GM19023 (cell line): ENCODE data around the gene CYS1.

Source experiments
- ATAC-seq: cut with Tn5 transposase; IDR thresholded peaks from one replicate; pipeline ENCODE4 v1.9.1; 2021; ENCODE audit warnings: mild to moderate bottlenecking, moderate library complexity; ENCODE audit not compliant: unreplicated experiment

The CYS1 gene

DNA sequence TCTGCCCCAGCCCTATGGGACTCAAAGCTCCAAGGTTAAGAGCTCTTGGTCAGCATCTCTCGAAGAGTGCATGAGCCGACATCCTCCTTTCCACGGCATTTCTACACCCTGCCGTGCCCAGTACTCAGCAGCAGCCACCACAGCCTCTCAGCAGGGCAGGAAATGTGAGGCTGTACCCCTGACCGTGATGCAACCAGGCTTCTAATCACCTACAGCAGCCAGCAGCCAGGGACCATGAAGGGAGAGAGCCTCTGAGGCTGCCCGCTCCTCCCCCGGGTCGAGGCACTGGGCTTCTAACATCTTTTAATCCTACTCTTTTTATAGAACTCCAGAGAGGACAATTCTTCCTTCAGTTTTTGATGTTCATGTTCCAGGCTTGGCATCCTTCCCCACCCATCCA, 6.5 kb downstream of the CYS1 start:
- no peak for ATAC-seq

DNA sequence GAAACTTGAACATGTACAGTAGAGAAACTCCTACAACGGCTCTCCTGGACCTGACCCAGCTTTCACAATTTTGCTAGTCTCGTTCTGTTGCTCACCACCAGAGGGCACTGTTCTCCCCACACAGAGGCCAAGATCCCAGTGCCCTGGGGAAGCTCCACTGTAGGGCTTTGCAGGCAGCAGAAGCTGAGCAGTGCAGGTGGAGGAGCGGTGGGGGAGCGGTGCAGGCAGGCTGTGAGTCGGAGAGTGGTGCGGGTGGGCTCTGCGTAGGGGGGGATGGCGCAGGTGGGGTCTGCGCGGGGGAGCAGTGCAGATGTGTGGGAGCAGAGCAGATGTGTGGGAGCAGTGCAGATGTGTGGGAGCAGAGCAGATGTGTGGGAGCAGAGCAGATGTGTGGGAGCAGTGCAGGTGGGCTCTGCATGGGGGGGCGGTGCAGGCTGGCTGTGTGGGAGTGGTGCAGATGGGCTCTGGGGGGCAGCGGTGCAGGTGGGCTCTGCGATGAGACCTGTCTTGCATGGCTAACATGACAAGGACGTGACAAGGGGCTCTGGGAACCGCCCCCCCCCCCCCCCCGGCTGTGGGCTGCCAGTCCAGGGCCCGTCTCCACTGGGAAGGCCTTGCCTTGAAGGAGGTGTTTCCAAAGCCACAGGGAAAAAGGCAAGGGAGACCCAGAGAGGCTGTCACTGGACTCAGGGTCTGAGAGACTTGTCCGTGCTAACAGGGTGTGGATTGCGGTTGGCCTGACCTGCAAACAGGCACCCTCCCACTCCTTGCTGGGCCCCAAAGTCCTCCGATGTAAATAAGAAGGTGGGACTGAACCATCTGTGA, 7.3 kb downstream of the CYS1 start:
- ATAC-seq, result peak; percentile 86

DNA sequence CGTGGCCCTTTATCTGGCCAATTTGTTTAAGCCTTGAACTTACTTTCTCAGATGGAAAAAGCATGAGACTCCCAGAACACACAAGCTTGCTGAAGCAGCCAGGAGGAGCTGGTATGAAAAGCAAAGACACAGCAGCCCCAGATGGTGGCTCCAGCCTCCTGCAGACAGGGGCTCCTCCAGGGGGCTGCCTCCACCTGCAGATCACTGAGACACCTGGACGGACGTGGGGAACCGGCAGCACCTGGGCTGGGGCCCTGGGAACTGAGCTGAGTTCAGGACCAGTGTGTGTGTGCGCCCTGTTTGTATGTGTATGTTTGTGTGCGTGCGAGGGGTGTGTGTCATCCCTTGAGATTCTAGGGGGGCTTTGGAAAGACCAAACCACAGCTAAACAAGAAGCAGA, 8.6 kb downstream of the CYS1 start:
- no peak for ATAC-seq

DNA sequence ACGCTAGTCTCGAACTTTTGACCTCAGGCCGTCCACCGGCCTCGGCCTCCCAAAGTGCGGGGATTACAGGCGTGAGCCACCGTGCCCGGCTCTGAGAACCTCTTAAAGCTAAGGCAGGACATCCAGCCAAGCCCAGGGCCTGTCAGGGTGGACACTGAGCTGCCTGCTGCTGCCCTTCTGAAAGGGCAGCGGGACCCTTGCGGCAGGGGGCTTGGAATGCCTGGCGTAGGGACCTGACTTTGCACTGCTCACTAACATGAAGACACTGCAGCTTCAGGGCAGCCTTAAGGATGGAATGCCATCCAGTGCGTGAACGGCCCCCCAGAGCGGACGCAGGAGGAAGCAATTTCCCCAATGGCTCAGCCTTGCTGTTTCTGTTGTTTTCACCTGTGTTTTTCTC, 9.0 kb downstream of the CYS1 start:
- no peak for ATAC-seq

DNA sequence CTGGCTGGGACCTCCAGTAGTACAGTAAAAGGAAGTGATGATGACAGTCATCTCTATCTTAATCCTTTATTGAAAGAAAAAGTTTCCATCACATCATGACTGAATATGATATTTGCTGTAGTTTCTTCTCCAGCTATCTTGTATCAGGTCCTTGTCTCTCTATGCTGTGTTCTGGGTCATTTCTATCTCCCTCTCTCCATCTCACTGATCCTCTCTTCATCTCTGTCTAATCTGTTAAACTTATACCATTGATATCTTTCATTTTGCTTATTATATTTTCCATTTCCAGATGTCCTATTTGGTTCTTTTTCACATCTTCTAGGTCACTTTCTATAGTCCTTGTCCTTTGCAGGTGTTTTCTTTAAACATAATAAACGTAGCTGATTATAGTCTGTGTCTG, 12.3 kb downstream of the CYS1 start:
- no peak for ATAC-seq

DNA sequence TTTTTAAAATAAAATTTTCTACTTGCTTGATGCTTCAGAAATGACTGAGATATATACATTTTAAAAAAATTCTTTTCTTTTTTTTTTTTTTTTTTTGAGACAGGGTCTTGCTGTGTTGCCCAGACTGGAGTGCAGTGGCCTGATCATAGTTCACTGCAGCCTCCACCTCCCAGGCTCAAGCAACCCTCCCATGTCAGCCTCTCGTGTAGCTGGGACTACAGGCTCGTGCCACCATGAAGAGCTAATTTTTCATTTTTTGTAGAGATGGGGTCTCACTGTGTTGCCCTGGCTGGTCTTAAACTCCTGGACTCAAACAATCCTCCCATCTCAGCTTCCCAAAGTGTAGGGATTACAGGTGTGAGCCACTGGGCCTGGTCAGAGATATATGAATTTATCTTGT, 12.9 kb downstream of the CYS1 start:
- no peak for ATAC-seq

DNA sequence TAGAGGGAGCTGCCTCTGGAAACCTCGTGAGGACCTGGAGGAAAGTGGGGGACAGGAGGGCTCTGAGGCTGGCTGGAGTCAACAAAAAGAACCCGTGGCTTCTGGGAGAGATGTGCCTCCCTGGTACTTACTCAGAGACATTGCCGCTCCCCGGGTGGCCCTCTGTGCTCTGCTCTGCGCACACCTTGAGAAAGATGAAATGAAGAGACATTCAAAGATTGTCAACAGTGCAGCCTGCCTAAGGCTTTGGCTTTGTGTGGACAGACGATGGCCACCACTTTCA, 14.5 kb downstream of the CYS1 start:
- ATAC-seq, result no peak

DNA sequence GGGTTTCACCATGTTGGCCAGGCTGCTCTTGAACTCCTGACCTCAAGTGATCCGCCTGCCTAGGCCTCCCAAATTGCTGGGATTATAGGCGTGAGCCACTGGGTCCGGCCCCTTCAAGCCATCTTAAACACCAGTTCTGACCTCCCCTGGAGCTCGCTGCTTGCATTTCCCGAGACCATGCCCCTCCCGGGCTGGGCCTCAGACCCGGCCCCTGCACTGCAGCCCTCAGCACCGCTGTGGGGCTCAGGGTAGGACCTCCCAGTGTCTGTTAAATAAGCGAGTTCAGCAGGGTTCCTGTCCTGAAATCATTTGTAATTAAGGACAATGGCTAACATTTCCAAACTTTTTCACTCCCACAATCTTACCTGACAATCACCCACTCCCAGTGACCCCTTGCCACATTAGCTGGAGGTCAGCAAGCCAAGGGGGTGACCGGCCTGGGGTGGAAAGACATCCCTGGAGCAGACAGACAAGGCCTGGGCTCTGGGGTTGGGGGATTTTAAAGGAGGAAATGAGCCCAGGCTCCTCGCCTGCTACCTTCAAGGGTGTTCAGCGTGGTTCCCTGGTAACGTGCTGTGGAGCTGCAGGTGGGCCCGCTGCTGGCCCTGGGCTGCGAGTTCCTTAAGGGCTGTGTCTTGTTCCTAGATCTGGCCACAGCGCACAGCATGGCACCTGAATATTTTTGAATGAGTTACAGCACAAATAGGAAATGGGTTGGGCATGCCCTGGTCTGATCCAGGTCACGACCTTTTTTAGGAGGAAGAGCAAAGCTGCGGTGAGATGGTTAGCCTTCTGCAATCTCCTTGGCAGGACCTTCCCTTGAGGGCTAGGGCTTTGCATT, 15.1 kb downstream of the CYS1 start:
- ATAC-seq, result no peak

DNA sequence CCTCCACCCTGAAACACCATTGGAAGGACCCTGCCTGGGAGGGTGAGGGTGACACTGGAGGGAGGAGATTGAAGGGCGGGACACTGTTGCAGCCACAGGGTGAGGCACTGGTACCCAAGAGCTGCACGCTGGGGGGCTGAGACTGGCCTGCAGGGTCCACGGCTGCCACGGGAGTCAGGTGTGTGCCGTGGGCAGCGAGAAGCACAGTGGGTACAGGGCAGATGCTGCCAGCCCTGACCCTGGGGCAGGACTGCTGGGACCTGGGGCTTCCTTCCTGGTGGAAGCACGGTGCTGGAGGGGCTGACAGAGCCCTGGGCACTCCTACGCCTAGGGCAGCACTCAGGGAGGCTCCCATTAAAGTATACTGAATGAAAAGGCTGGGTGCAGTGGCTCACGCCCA, 16.6 kb downstream of the CYS1 start:
- ATAC-seq, result no peak

DNA sequence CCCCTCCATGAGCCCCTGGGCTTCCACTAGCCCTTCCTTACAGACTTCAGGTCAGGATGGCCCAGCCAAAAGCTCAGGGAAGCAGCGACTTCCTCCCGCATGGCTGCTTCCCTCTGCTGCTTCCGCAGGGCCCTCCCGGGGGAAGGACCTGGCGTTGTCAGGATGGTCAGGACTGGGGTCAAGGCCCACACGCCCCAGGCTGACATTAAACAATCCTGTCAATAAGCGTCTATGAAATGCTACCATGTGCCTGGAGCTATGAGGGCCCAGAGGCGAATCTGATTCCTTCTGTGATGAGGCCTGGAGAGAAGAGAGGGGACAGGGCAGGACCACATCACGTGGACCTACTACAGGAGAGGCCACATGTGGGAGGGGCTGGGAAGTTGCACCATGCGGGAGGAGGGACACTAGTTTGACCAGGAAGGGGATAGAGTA, 17.3 kb downstream of the CYS1 start:
- no peak for ATAC-seq

DNA sequence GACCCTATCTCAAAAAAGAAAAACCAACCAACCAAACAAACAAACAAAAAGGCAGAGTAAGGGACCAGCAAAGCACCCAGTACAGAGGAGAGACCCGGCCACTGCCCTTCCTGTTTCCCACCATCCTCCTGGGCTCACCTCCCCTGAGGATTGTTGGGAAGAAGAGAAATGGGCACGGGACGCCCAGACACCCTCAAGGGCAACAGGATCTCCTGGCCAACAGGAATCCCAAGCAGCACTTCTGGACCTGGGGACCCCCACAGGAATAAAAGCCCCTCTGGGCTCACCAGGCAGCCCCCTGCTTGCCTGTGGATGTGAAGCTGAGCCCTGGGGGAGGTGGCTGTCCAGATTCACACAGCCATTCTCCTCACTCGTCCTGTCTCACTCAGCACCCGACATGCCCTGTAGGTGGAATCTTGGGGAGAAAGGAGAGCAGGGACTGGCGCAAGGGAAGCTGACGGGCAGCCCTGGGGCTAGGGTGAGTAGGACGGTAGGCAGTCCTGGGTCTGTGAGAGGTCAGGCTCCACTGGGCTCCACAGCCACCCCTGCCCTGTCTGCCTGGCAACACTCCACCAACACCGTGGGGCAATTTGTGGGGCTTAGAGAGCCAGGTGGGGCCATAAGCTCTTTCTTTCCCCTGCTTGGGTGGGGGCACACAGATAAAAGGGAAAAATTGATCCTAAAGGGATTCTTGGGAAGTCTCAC, 18.8 kb downstream of the CYS1 start:
- ATAC-seq, result no peak

DNA sequence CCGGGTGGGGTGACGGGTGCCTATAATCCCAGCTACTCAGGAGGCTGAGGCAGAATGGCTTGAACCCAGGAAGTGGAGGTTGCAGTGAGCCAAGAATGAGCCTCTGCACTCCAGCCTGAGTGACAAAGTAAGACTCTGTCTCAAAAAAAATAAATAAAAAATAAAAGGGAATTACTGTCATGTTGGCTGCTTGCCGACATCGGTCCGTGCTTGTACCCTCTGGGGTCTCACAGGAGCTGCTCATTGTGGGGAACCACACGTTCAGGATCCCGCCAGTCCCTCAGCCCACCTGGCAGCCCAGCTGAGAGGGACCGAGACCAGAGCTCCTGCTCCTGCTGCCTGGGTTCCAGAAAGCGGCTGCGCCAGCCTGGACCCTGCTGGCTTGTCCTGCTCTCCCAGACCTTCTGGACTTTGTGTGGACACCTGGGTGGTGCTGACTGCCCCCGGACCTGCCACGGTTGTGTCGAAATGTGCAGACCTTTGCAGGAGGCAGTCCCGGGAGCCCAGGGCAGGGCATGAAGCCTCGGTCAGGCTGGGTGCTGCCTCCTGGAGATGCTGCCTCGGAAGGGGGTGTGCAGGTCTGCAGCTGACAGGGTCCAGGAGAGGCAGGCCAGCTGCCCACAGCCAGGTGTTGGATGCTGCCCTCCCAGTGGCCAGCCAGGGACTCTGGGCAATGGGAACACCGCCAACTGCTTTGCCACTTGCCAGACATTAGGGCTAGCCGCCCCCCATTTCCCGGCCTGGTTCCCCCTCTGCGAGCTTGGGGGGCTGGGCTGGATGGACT, 20.5 kb downstream of the CYS1 start:
- no peak for ATAC-seq

DNA sequence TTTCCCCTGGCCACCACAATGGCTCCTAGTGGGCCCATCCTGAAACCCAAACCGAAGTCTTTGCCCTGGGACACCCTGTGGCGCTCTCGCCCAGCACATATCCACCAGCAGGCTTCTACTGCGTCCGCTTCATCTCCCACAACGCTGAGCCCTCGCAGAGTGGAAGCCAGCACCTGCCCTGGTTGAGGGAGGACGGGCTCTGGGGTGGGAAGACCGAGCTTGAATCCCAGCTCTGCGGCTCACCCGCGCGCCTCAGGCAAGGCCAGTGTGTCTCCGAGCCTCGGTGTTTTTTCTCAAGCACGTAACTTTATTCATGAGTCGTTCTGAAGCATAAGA, 21.2 kb downstream of the CYS1 start:
- no peak for ATAC-seq

DNA sequence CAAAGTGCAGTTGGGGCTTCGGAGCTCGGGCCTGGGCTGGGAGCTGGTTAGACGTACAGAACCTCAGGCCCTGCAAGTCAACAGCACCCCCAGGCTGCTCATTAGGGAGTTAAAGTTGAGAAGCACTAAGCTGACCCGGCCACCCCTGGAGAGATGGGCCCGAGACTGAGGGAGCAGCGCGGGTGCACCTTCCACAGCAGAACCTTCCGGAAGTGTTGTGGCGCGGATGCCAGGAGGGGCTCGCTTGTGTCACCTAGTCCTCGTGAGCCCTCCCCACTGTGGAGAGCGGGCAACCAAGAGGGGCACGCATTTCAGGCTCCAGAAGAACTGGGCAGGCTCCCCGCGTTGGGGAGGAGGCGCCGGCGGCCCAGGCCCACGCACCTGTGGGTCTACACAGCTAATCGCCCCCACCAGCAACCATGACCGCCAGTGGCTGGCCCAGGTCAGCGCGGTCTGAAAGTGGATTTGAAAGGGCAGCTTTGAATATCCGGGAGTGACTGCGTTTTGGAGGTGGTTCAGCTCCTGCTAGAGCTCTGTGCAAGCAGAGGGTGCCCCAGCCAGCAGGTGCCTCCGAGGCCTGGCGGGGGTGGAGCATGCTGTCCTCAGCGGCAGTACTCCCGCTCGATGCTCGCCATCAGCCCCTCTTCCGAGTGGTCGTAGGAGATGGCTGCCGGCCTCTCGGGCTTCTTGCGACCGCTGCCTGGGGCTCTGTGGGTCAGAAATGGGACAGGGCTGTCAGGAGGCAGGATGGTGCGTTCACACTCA, 21.8 kb downstream of the CYS1 start:
- ATAC-seq, result no peak

DNA sequence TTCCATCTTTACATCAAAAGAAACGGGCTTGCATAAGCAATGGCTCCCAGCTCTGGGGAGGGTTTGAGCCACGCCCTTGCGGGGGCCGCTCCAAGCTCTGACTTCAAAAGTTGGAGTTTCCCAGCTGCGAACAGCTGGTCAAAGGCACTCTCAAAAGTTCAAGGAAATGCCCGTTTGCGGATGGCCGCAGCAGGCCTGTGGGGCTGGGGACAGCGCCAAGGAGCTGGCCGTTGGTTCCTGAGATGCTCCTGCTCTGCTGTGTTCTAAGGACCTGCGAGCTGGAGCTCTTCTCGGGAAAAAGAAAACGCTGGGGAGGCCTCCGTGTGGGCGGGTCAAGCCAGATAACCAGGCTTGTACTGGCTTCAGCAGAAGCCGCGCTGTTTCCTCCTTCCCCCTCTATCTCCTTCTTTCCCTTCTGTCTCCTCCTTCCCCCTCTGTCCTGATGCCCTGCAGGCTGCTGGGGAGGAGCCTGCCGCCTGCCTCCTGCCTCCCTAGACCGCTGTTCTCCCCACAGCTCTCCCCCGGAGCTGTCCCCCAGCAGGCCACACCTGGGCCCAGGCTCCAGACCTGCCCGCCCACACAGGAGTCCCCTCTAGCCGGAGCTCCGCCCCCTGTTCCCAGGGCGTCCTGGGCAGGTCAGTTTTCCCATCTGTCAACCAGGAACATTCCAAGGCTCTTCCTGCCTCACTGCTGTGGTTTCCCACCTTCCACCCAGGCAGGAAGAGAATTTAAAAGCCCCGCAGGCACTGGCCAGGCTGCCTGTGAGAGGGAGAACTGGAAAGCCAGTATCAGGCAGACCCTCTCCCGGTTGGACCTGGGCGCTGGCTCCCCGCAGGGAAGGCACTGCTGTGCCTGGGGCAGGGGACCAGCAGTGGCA, 22.7 kb downstream of the CYS1 start:
- ATAC-seq, result no peak

DNA sequence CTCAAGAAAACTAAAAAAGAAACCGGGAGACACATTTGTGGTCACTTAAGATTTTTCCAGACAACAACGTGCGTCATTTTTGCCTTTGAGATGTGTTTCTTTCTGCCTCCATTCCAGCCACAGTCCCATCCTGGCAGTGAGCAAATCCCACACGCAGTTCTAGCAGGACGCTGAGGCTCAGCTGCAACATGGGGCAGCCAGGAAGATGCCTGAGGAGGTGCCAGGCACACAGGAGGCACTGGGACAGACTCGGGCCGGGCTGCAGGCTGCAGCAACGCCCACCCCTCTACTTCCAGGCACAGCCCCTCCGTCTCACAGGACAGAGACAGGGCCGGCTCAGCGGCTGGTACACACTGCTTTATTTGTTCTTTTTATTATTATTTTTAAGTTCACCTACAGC, 23.8 kb downstream of the CYS1 start:
- ATAC-seq, result no peak

DNA sequence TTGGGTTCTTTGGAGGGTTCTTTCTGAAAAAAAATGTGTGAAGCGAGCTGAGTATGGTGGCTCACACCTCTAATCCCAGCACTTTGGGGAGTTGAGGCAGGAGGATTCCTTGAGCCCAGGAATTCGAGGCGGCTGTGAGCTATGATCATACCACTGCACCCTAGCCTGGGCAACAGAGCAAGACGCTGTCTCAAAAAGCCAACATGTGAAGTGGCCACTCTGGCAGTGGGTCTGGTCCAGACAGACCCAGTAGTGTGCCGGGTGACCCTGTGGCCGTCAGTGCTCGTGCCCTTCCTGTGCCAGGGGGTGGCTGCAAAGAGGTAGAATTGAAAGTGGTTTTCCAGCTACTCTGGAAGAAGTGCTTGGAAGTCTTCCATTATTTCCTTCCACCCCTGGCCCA, 25.2 kb downstream of the CYS1 start:
- no peak for ATAC-seq

DNA sequence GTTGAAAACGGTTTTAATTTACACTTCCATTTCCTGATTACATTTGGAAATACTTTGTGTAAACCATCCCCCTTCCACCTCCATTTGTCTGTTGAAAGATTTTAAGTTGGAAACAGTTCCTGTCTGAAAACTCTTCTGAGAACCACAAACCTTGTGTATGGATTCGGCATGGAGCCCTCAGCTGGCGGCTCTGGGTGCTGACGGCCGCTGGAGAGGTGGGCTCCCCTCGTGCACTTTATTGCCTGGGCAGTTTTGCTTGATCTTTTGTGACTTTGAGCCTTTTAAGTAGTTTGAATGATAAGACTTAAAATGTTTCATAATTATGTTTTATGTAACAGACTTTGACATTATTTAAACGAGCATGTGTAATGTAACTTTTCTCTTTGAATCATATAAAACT, 25.8 kb downstream of the CYS1 start:
- no peak for ATAC-seq

DNA sequence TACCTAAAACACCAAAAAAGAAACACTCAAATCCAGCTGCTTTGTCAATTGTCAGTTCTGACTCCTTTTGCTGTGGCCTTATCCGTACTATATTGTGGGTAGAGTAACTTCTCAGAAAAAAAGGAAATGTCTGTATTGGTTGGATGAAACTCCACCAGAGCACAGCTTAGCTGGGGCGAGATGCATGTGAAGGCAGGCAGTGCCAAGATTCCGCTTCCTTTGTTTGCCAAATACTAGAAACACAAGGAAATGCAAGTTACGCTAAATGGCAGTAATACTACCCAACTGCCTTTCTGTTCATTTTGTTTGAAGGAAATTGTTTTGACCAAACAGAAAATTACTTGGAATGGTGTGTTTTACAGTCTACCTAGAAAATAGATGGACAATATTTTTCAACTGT, 26.9 kb downstream of the CYS1 start:
- no peak for ATAC-seq

DNA sequence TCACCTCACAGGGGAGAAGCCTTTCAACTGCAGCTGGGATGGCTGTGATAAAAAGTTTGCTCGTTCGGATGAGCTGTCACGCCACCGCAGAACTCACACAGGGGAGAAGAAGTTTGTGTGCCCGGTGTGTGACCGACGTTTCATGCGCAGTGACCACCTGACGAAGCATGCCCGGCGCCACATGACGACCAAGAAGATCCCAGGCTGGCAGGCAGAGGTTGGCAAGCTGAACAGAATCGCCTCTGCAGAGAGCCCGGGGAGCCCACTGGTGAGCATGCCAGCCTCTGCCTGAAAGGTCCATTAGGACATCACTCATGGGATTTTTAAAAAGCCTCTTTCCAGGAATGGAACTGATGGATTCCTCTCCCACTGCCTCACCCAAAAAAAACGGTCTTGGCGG, 28.0 kb downstream of the CYS1 start:
- no peak for ATAC-seq
